HG03378 (cell line): ENCODE results near the gene FOXP1.

Source experiments
- ATAC-seq: cut with Tn5 transposase; IDR thresholded peaks from one replicate; pipeline ENCODE4 v1.9.1; 2021; ENCODE audit warnings: mild to moderate bottlenecking, moderate library complexity; ENCODE audit not compliant: unreplicated experiment

Gene FOXP1

DNA sequence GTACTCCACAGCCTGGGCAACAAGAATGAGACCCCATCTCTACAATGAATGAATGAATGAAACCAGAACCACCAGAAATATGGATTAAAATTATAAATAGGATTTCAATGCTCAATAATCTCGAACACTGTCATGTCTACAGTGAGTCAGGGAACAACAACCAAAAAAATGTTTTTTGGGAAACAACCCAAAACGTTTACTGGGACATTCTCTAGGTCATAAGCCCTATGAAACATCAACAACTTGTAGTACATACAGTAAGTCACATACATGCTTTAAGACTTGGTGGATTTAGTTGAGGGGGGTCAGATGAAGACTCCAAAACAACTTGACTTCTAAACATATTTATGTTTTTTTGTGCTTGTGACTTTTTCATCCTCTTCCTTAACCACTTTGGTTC, 511.2 kb downstream of the FOXP1 start:
- no peak for ATAC-seq

DNA sequence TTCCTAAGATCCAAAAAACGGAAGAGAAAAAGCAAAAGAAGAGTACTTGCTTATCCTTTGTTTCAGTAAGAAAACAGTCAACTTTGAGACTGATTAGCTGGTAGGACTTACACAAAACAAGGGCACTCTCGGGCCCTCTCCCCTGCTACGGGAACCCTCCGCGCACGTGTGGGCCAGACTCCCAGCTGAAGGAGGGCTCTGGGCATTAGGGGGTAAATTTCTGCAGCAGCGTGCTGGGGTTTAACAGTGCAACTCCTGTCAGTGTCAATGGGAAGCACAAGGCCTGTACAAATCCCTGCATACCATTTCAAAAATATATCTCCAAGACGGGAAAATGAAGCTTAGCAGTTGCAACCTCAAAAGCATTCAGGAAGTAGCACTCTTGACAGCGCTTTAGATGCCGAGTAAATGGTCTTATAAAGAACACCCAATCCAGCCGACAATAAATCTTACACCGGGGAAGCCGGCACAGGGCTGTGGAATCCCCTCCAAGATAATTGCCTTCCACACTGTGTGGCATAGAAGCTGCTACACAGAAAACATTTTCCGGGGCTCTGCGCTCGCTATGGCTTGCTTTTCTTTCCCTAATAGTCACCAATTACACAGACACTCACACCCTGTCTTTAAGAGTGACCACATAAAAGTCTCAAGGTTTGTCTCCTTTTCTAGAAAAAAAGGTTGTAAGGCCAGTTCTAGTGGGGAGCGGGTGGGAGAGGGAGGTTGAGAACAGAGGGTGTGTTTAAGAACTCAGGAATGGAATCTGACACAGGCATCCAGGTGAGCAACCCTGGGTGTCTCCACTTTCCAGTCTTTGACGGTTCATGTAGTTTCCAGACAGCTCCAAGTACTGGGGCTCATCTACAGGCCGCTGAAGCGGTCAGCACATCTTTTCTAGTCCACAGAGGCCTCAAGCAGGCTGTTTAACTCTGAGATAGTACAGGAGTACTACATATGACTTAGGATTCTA, 512.7 kb downstream of the FOXP1 start:
- ATAC-seq = no peak

DNA sequence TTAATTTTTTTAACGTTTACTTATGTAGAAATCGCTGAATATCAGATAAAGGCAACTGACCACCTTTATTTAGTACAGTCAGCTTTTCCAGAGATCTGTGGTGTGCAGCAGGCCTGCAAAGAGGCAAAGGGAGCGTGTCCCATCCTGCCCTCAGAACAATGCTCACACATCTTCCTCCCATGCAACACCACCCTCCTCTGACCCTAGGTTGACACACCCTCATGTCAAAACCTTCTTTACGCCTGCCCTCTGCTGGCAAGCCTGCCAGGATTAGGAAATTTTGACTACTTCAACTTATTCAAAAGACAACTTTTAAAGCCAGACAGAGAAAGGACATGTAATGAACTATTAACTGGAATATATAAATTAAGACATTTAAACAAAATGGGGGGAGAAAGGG, 513.7 kb downstream of the FOXP1 start:
- peak; percentile 67 for ATAC-seq

DNA sequence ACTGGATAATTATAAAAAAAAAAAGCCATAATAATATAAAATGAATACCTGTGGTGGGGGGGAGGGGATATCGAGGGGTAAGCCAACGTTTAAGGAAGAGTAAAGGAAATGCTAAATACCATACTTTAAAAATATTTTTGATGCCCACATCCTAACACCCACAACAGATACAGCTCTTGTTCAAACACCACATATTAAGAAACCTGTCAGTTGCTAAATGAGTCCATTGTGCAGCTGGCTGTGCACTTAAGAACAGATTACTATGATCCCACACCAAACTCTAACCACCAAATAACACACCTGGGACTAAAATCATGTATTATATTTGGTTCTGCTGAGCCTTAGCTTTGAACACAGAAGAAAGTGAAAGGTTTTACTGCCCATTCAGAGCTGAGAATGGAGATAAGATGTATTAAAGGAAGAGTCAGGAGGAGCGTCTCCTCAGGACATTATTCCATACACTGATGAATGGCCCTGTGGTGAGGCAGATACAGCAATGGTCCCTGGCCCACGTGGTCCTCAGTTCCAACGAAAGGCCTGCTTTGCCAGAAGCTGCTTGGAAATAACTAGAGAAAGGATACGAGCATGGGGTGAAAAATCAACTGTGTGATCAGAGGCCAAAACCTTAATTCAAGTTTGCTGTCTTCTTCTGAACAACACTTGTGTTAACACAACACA, 515.4 kb downstream of the FOXP1 start:
- ATAC-seq = peak; percentile 40

DNA sequence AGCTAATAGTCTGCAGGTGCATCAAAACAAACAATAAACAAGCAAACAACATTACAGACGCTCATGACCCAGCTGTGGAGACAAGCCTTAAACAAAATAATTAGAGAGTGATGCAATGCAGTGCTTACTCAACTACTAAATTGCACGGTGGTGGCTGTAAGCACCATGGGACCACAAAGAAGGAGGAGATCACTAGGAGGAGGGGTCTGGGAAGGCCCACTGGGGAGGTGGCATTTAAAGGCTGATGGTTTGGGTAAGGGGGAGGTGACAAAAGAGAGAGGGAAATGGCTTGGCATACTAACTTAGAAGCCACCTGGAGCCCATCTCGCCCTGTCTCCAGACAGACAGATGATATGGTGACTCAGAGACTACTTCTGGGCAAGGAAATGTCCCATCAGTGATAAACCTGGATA, 516.7 kb downstream of the FOXP1 start:
- no peak for ATAC-seq

DNA sequence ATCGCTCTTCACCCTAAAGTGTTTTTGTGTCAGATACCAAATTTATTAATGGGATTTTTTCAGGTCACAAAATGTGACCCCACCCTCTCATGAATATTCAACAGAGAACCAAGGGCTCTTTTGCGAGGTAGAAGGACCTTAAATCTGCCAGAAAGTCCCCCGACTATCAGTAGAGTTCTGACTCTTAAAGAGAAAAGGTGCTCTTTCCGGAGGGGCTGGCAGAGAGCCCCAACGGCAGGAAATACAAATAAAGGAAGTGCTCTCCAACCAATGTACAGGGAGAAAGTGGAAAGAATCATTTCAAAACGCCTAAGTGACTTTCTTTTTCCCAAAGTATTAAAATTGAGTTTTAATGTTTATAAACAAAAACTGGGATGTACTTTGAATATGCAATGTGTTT, 517.2 kb downstream of the FOXP1 start:
- no peak for ATAC-seq

DNA sequence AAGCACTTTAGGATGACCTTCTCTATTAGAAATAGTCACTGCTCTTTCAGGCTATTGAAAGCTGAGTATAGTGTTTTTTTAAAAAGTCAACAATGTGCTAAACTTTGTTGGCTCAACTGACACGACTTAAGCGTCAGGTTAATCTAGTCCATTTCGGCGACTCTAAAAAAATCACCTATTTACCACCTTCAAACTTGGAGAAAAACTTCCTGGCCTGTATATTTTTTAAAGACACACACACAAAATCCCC, 517.8 kb downstream of the FOXP1 start:
- ATAC-seq = no peak

DNA sequence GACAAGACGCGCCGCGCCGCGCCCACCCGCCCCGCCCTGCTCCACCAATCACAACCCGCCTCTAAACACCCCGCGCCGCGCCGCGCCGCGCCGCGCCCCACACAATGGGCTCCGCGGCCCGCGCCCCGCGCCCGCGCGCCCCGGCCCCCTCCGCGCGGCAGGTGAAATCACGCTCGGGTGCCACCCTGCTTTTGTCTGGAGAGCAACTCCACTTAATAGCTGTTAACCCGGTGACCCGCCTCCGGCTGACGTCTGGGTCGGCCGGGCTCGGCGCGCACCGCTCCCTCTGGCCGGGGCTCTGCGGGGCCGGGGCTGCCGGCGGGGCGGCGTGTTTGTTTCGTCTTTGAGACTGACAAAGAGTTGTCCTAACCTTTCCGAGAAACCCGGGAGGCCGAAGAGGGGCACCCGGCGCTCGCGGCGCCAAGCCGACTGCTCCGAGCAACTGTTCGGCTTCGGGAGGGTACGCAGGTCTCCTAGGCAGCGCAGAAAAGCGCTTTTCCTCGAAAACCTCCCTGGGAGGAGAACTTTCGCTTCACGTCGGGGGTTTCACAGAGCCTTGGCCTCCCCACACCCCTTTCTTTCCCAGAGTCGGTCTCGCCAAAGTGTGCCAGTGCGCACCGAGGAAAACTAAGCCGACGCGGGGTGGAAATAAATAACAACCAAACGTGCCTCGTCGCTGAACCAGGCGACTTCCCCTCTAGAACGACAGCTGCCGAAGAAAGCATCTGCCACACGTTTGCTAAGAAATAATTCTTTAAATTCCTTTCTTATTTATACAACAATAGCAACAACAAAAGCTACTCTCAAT, 518.4 kb downstream of the FOXP1 start:
- peak; percentile 10 for ATAC-seq

DNA sequence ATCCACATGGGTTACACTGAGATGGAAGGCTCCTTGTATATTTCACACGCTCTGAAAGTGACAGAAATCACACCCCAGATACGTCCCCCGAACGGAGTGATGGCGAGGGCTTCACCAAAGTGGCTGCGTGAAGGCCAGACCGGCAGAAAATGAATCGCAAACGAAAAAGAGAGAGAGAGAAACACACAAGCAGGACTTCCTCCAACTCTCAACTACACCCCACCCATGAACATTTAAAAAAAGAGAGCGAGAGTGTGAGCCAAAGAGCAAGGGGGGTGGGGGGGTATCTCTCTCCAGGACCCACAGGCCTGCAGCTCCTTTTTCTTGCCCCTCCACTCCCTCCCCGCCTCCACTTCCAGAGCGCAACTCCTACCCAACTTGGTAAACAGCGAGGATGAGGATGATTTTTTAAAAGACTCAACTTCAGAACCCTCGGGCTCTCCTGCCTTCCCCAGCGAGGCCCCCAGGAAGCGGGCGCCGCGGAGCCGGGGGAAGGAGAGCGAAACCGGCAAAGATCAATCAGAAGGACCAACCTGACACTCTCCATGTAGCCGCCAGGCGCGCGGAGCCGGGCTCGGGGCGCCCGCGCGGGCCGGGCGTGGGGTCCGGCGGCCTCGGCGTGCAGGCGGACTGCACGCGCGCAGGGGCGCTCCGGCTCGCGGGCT, 519.1 kb downstream of the FOXP1 start:
- peak; percentile 43 for ATAC-seq

DNA sequence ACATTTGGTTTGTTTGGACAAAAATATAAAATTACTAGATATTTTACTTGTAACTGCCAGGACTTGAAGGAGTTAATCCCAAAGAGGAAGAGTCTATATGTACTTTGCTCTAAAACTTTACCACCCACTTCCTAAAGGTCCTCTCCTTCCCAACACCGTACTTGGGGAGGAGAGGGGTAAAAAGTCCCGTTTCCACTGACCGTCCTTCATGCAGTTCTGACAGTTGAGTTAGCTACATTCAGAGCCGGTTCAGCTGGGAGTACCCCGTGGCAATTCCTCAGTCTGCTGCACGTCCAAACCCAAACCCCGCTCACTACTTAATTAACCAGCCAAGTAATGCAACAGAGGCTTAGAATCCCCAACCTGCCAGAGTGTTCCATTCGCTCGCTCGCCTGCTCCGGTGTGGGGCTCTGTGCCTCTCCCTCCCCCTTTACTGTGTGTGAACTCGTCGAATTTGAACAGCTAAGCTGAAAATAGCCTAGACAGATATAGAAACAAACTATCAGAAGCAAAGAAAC, 519.7 kb downstream of the FOXP1 start:
- no peak for ATAC-seq

DNA sequence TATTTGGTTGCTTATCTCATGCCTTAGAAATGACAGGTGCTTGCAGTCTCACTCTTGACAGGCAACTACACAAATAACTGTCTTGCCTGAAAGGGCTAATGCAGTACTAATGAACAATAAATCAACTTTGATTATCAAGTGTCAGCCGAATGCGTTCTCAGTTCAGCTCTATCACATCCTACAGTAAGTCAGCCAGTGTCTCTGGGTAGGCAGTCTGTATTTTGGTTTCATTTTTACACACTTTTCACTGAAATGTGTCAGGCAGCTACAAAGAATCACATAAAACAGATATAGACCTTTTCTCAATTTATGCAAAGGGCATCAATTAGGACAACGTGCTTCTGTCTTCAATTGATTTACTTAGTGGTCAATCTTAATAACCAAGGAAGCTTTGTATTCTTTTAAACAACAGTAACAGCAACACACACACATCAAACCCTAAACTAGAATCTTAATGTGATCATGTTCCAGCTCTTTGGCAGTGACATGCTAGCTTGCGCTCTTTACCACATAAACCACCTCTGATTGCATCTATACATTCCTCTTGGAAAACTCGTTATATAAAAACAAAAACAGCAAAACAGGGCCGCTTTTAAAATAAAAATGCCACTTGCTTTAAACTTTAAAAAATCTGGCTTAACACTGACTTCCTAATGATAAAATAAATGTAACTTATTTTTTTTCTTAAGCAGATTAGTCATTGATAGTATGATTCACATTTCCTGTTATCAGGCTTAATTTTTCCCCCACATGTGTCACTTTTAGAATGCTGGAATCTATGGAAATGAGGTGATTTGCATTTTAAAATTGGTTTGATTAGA, 520.4 kb downstream of the FOXP1 start:
- ATAC-seq = peak; percentile 73

DNA sequence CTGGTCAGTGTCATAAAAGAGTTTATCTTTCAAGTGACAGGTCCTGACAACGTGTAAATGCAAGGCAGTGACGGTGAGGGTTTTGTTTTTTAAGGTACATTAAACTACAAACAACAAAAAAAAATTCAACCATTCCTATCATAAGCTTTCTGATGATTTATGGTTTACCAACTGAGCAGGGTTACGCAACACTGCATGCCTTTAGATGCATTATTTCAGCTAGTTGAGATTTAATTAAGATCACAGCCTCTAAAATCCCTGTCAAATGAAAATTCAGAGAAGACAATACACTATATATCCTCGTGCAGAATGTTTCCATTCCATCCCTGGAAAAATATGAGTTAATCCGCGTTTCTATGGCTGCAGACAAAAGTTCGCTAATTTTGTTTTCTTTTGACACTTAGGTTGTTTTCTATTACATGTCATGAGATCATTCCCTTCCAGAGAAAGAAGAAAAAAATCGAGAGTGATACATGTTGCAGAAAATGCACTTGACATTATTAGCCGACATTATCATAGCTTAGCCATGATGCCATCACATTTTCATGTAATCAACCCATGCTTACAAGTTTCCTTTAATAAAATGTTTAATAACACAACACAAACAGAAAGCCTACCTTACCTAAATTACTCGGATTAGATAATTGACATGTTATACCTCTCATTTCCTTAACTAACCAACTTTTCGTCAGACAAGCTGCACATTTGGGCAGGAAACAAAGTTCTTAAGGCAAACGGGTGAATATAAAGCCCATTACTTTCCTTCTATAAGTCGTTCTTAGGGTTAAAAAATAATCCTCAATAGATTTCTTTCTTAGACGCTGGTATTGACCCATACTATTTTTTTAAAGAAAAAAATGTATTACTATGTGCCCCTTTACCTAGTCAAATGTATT, 521.2 kb downstream of the FOXP1 start:
- ATAC-seq = no peak

DNA sequence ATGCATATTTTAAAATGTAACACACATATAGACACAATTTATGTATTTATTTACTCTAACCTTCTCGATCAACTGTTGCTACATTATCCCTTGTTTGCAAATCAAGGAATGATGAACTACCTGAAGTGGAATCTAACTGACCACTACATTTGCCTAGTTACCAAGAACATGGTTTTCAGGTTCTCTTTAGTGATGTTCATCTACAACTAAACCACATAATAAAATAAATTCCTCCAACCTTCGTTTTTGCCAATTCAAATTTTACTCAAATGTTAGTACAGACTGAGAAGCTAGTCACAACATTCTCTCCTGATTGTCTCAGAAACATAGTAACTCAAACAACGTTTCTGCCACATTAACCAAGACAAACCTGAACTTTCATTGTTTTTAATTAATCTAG, 521.9 kb downstream of the FOXP1 start:
- no peak for ATAC-seq

DNA sequence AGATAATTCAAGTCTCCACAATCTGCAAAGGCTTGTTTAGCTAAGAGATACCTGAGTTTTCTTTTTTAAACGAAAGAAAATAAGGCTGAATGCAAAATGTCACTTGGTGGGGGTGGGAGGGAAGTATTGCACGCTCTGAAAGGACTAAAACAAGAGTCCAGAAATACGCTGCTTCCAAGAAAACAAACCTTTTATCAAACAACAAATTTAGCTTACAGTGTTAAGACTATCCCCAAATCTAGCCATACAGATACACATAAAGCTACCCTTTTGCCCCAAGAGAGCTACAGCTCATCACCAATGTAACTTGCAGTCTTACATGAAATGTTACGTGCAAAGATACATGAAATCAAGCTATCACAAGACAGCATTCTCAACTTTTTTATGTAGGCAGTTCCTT, 522.5 kb downstream of the FOXP1 start:
- ATAC-seq = no peak

DNA sequence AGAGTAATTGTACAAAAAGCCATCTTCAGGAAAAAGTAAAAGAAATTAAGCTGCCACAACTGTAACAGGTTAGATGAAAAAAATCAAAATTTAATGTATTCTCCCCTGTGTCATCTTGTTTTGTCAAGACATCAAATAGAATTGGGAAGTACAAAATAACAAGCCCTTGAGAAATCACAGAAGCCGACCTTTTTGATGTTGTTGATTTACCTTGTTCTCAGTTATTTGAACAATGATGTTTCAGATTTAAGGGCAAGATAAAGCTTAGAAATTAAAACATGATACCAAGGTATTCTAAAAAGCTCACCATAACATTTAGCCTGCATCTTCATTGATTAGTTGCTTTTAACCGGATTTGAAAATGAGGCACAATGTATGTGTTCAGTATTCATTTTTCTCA, 523.0 kb downstream of the FOXP1 start:
- ATAC-seq = no peak

DNA sequence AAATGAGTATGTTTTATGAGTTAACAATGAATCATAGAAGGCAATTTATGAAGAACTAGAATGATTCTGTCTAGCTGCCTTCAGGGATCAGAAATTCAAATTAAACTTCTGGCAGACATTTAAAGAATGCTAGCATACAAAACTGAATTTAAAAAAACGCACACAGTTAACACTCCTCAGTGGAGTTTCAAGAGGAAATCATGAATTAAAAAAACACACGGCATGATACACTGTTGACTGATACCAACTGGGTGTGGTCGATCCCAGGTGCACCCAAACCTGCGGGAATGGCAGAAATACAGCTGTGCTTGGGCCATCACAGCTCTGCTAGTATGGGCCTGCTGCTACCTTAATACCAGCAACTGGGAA, 526.0 kb downstream of the FOXP1 start:
- no peak for ATAC-seq

DNA sequence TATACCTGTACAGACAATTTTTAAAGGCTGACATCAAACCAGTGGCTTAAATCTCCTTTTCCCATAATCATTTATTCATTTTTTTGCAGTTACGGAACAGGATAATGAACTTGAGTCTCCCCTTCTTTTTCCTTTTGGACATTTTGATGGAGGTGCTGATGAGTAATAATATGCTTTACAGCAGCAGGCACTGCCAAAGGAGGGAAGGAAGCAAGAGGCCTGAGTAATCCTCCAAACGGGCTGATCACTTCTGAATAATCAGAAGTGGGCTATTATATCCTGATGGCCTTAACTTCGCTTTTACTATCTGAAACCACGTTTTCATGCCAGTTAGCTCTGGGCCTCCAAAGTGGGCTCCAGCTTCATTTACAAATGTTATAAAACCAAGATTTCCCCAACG, 527.2 kb downstream of the FOXP1 start:
- ATAC-seq = no peak

DNA sequence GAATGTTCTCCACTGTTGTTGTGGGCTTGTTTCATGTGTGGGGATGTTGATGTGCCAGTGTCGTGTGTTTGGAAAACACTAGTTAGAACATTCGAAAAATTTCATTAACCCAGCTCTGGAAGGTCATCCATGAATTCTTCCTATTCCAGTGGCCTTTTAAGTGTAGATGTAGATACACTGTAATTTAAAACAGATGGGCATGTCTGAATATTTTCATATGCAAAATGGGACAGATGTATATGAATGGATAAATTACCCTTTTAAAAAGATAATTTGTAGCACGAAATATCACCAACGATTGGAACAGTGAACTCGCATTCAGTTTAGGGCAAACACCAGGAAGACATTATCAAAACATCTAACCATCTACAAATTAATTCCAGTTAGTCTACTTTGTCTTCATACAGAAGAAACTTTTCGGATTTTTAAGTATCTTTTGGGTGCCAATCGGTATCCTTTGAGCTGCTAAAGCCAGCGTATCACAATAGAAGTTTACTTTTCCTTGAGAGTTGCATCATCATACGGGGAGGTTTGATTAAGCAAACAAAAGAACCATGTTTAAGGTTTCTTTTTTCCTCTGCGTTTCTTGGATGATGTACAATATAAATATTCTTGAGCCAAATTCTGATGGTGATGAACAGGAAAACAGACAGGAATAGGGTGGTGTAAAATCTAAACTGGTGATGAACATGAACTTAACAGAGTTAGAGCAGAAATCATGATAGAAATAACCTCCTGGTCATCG, 528.1 kb downstream of the FOXP1 start:
- ATAC-seq = no peak
